Fibroblast of lung (primary cell): ENCODE measurements around the gene HIBCH. TPM values are rescaled to one million over a fixed set of nuclear protein-coding genes. Genes with fewer than 3 reads are reported as not detected.

Source experiments
- DNase-seq, 2 donors: peaks; one replicate each; pipeline versions ENCODE4 v3.0.0 to v3.0.0-alpha.2; 2010; ENCODE audit warnings: low read depth in 2 of 2
- H2AFZ ChIP-seq: 2 replicates; pipeline ENCODE4 v1.5.1; 2012; ENCODE audit warnings: low read length, control low read depth, inconsistent platforms
- H3K27ac ChIP-seq: 2 replicates; pipeline ENCODE4 v1.5.1; 2011; ENCODE audit warnings: low read length, control low read depth; ENCODE audit not compliant: insufficient read depth
- H3K27me3 ChIP-seq: 2 replicates; pipeline ENCODE4 v1.5.1; 2011; ENCODE audit warnings: mild to moderate bottlenecking, low read length; ENCODE audit not compliant: control insufficient read depth, insufficient read depth
- H3K36me3 ChIP-seq: 2 replicates; pipeline ENCODE4 v1.5.1; 2011; ENCODE audit warnings: low read length; ENCODE audit not compliant: control insufficient read depth, insufficient read depth
- H3K4me1 ChIP-seq: 2 replicates; pipeline ENCODE4 v1.5.1; 2011; ENCODE audit warnings: low read length; ENCODE audit not compliant: control insufficient read depth, insufficient read depth; ENCODE audit errors: extremely low read depth
- H3K4me2 ChIP-seq: 2 replicates; pipeline ENCODE4 v1.5.1; 2011; ENCODE audit warnings: low read length, control low read depth; ENCODE audit not compliant: insufficient read depth; ENCODE audit errors: extremely low read depth
- H3K4me3 ChIP-seq, 4 experiments: fragments of 200-600 bp in 1 of 4; sonication (generic) in 1 of 4; replicated peaks in 1 of 4; 2 replicates each; pipeline ENCODE4 v1.5.1; 2011 to 2016; ENCODE audit warnings: low read length in 4 of 4, low read depth in 3 of 4, mild to moderate bottlenecking in 3 of 4, control low read depth in 2 of 4, inconsistent platforms in 1 of 4, mixed read lengths in 1 of 4; ENCODE audit not compliant: insufficient read depth in 1 of 4; ENCODE audit errors: control extremely low read depth in 1 of 4
- H3K79me2 ChIP-seq: 2 replicates; pipeline ENCODE4 v1.5.1; 2012; ENCODE audit warnings: mild to moderate bottlenecking, low read length, inconsistent platforms; ENCODE audit not compliant: control insufficient read depth, insufficient read depth
- H3K9ac ChIP-seq: 2 replicates; pipeline ENCODE4 v1.5.1; 2011; ENCODE audit warnings: mild to moderate bottlenecking, low read length, control low read depth; ENCODE audit not compliant: insufficient read depth
- H3K9me3 ChIP-seq: 2 replicates; pipeline ENCODE4 v1.5.1; 2012; ENCODE audit warnings: low read depth, low read length; ENCODE audit not compliant: control insufficient read depth, insufficient read depth
- H4K20me1 ChIP-seq: 2 replicates; pipeline ENCODE4 v1.5.1; 2011; ENCODE audit warnings: low read length; ENCODE audit not compliant: control insufficient read depth, insufficient read depth; ENCODE audit errors: extremely low read depth
- EZH2 ChIP-seq: IDR thresholded peaks from 2 replicates; pipeline ENCODE4 v1.5.1; 2012; ENCODE audit warnings: low read length, control low read depth, mild to moderate bottlenecking; ENCODE audit errors: missing control alignments
- polyA plus RNA-seq, 2 donors: library from polyadenylated mRNA; depleted of rRNA in 1 of 2; stranded (reverse) in 1 of 2; unstranded in 1 of 2; fragments of >200 nt; gene quantifications; 2 replicates each; pipeline ENCODE4 v1.2.1, GENCODE V29; 2011 to 2012; ENCODE audit warnings: missing spikeins in 1 of 2
- total RNA-seq: library from RNA; depleted of rRNA; stranded (reverse); fragments of >200 nt; gene quantifications from 2 replicates; pipeline ENCODE4 v1.2.1, GENCODE V29; 2014
- TF ChIP-seq, protein P1 (sequence below), 2 donors: IDR thresholded peaks in 1 of 2; conservative IDR thresholded peaks in 1 of 2; 1 replicate in 1 of 2; 2 replicates in 1 of 2; pipeline ENCODE4 v1.5.1; 2011 to 2012; ENCODE audit warnings: low read length in 2 of 2, control low read depth in 1 of 2, inconsistent platforms in 1 of 2, low read depth in 1 of 2, mild to moderate bottlenecking in 1 of 2

The HIBCH gene
- total and polyA plus RNA-seq, 2 donors (not counting 1 experiment from before 2014, with no cell fraction given): 14.9 to 19.2 TPM

DNA sequence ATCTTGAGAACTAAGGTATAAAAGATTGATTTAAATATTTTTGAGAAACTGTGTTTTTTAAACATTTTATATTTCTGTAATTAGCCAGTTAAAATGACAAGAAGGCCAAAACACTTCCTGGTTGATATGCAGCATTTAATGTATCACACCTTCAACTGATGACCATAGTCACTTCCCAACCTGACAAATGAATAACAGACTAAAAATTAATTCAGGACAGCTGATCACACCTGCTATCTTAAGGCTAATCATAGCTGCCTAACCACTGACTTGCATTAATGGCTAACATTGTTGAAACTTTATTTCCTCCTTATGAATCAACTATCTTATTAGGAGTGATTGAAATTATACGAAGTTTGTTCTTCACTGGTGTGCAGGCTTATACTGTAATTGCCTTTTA is 131.3 kb downstream of the HIBCH start:
- H3K27ac ChIP-seq: no peak overlapping the region
- no peak overlapping the region for H3K4me2 ChIP-seq
- H3K9me3 ChIP-seq: no peaks in the 10 kb centered on the region
- no peak overlapping the region for H3K9ac ChIP-seq
- H4K20me1 ChIP-seq: no peaks in the 10 kb centered on the region
- H3K36me3 ChIP-seq: no peaks in the 10 kb centered on the region
- no peaks in the 10 kb centered on the region for H3K27me3 ChIP-seq
- H3K4me1 ChIP-seq: no peaks in the 10 kb centered on the region
- TF ChIP-seq, protein P1, sequence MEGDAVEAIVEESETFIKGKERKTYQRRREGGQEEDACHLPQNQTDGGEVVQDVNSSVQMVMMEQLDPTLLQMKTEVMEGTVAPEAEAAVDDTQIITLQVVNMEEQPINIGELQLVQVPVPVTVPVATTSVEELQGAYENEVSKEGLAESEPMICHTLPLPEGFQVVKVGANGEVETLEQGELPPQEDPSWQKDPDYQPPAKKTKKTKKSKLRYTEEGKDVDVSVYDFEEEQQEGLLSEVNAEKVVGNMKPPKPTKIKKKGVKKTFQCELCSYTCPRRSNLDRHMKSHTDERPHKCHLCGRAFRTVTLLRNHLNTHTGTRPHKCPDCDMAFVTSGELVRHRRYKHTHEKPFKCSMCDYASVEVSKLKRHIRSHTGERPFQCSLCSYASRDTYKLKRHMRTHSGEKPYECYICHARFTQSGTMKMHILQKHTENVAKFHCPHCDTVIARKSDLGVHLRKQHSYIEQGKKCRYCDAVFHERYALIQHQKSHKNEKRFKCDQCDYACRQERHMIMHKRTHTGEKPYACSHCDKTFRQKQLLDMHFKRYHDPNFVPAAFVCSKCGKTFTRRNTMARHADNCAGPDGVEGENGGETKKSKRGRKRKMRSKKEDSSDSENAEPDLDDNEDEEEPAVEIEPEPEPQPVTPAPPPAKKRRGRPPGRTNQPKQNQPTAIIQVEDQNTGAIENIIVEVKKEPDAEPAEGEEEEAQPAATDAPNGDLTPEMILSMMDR (conservative IDR thresholded peaks at IDR 0.05 in 1 of 2, IDR thresholded peaks at IDR 0.05 in 1 of 2; ENCODE audit: low read depth in 1 of 2, low read length in 2 of 2): no peak
- no peak for TF ChIP-seq EZH2
- H3K4me3 ChIP-seq: no peak overlapping the region
- DNase-seq: no peak
- H2AFZ ChIP-seq: no peak overlapping the region
- no peaks in the 10 kb centered on the region for H3K79me2 ChIP-seq

GRCh38 chr2:190186238-190186637 is 133.4 kb downstream of the HIBCH start:
- Histone ChIP-seq H3K27ac (no peak overlapping the region), H3K27me3 (no peaks in the 10 kb centered on the region), H3K4me3 (no peak overlapping the region), H3K9ac (no peak overlapping the region), H4K20me1 (no peaks in the 10 kb centered on the region), H3K4me2 (no peak overlapping the region), H3K79me2 (no peaks in the 10 kb centered on the region), H3K9me3 (no peaks in the 10 kb centered on the region), H3K36me3 (no peaks in the 10 kb centered on the region), H3K4me1 (no peaks in the 10 kb centered on the region), H2AFZ (no peak overlapping the region)
- DNase-seq: no peak
- TF ChIP-seq, protein P1 (conservative IDR thresholded peaks at IDR 0.05 in 1 of 2, IDR thresholded peaks at IDR 0.05 in 1 of 2; ENCODE audit: low read depth in 1 of 2, low read length in 2 of 2): no peak
- TF ChIP-seq EZH2: no peak

GRCh38 chr2:190185380-190185779 is 134.2 kb downstream of the HIBCH start:
- Histone ChIP-seq H3K79me2 (no peaks in the 10 kb centered on the region), H2AFZ (no peak overlapping the region), H3K4me3 (no peak overlapping the region), H3K4me2 (no peak overlapping the region), H3K9me3 (no peaks in the 10 kb centered on the region), H3K27me3 (no peaks in the 10 kb centered on the region), H3K27ac (no peak overlapping the region), H4K20me1 (no peaks in the 10 kb centered on the region), H3K36me3 (no peaks in the 10 kb centered on the region), H3K4me1 (no peaks in the 10 kb centered on the region), H3K9ac (no peak overlapping the region)
- TF ChIP-seq EZH2: no peak
- TF ChIP-seq, protein P1 (conservative IDR thresholded peaks at IDR 0.05 in 1 of 2, IDR thresholded peaks at IDR 0.05 in 1 of 2; ENCODE audit: low read depth in 1 of 2, low read length in 2 of 2): no peak
- DNase-seq: no peak
